NCI-H2196 (cell line): ENCODE data around the gene MRAP.
"Not testable (repeated sequence)": the region's sequence is repeated elsewhere in the genome, so short reads cannot be mapped to it uniquely, and the experiment has no call there.

Experiments used
- DNase-seq: peaks from one replicate; lab custom pipeline; 2025; ENCODE audit not compliant: unreplicated experiment; lab: John Stamatoyannopoulos, UW

The MRAP gene

DNA sequence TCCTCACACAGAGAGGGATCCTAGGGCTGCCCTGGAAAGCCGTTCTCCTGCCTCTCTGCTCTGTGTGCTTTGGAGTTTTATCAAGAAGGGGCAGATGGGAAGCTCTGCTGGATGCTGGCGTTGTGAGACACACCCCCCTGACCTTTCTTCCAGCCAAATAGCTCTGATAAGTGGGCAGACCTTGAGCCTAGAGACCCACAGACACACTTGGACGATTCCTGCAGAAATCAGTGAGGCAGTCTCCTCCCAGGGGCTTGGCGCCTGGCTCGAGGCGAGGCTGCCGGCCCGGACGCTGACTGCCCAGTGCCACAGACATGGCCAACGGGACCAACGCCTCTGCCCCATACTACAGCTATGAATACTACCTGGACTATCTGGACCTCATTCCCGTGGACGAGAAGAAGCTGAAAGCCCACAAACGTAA, at the start of gene MRAP:
Gene MRAP (plus strand): TSS at position 198 of the 424 bp plus-strand sequence. CDS start 117 bp downstream, at position 315.
- DNase-seq = no peak

GRCh38 chr21:32249511-32250280, 49.0 kb upstream of the MRAP start:
- DNase-seq = no peak

DNA sequence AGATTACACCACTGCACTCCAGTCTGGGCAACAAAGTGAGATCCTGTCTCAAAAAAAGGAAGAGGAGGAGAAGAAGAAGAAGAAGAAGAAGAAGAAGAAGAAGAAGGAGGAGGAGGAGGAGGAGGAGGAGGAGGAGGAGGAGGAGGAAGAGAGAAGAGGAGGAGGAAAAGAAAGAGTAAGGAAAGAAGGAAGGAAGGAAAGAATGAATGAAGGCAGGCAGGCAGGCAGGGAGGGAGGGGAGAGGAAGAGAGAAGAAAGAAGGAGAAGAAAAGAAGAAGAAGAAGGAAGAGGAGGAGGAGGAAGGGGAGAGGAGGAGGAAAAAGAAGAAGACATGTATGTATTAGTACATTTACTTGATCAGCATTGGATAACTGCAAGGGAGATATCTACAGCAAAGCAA, 46.5 kb upstream of the MRAP start:
- no peak for DNase-seq

DNA sequence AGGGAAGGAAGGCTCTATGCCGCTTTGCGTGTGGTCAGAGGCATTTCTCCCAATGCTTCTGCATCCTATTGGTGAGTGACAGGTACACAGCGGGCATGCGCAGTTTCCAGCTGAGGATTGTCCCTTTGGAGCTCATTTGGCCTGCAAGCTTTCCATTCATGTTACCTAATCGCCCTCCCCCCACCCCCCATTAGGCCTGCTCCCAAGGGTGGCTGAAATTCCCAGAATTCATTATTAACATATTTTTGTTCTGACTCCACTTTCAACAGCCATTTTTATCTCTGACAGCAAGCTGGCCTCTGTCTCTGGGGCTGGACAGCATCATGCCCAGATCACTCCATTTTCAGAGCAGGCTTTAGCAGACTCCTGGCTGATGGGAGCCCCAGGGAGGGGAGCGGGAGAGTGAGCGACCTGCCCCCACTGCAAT, 45.4 kb upstream of the MRAP start:
- no peak for DNase-seq

DNA sequence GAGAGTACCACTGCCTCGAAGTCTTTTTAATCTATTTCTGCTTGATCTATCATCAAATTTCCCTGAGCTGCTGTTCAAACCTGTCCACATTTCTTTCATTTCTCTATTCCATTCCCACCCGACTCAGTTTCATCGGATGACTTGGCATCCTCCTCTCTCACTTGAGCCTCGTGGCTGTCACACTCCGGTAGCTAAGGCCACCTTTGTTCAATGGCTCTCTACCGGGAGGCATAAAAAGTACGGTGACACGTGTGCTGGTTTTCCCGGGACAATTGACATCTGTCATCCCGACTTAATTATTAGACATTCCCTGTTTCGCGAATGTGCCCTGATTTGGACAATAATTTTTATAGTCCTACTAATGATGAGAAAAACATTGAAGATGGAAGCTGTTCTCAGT, 42.4 kb upstream of the MRAP start:
- no peak for DNase-seq

- peak; percentile 86 for DNase-seq
Measured at GRCh38 chr21:32256873-32257620, 41.6 kb upstream of the MRAP start.

DNA sequence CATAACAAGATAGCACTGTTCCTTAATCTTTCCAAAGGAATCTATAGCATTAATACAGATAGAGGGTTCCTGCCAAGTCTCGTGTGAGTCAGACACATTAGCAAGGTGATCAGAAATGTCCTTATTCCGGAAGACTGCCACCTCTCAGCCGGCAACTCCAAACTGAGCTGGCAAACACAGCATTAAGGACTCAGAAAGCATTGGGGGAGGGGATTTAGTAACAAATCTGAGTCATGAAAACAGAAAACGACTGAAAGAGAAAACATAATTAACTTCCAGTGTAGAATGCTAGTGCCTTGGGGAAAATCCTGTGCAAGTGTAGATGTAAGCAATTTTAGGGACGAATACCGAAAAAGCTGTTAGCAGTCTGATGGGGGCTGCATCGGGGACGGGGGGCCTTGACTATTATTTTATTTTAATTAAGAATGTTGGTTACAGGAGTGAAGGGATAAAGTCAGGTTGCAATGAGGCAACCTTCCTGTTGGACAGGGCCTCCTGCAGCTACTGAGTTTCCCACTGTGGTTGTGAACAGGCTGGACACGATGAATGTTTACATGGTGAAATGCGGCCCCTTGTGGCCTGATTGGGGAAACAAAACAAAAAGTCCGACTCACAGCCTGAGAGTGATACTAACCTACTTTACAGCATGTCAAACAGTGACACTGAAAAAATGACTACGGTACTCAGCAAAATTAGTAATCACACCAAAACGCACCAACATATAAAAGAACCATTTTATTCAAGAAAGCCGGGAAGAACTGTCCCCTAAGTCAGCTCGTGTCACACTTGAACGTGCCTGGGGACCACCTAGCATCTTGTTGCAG, 40.5 kb upstream of the MRAP start:
- peak; percentile 85 for DNase-seq

GRCh38 chr21:32258786-32259048, 39.9 kb upstream of the MRAP start:
- not testable (repeated sequence) for DNase-seq

DNA sequence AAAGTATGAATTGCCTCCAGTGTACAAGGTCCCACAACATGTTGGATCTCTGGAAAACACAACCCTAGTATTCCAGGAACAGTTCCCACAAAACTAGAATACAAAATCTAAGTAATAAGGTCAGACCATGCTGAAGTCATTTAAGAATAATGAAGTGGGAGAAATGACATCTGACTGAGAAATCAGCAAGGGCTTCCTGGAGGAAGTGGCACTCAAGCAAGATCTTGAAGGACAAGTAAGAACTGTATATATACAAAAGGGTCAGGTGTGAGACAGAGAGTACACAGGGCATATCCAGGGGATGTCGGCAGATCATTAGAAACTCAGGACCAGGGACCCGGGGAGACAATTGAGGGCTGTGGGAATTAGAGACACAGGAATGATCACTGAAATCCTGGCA, 38.5 kb upstream of the MRAP start:
- no peak for DNase-seq

DNA sequence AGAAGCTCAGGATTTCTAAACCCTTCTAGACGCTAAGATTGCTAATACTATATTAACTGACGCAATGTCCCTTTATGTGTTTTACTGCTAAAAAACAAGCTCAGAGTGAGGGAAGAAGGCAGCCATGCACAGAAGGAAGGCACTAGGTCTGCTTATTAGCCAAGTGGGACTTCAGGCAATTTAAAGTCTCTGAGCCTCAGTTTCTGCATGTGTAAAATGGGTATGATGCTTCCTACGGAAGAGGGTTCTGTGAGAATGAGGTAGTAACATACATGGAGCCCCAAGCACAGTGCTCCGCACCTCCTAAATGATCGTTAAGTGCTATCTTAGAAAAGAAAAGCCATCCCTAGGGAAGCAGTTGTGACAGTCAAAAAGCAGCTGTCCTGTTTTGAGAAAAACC, 36.7 kb upstream of the MRAP start:
- DNase-seq = no peak

DNA sequence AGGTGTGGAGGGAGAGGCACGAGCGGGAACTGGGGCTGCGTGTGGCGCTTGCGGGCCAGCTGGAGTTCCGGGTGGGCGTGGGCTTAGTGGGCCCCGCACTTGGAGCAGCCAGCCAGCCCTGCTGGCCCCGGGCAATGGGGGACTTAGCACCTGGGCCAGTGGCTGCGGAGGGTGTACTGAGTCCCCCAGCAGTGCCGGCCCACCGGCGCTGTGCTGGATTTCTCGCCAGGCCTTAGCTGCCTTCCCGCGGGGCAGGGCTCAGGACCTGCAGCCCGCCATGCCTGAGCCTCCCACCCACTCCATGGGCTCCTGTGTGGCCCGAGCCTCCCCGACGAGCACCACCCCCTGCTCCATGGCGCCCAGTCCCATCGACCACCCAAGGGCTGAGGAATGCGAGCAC, 33.3 kb upstream of the MRAP start:
- not testable (repeated sequence) for DNase-seq

DNA sequence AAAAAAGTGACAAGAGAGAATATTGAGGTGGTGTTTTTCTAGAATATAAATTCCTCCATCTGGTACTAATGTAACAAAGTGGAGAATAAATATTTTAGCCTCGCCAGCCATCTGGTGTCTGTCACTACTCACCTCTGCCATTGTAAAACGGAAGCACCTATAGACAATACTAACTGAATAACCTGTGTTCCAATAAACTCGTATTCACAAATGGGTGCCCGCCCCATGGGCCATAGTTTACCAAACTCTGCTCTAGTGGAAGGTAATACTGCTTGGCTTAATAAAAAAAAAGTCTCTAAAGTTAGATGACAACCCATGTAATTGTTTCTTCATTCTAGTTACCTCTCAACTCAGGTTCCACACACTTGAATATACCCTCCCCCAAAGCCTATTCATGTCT, 27.9 kb upstream of the MRAP start:
- no peak for DNase-seq

DNA sequence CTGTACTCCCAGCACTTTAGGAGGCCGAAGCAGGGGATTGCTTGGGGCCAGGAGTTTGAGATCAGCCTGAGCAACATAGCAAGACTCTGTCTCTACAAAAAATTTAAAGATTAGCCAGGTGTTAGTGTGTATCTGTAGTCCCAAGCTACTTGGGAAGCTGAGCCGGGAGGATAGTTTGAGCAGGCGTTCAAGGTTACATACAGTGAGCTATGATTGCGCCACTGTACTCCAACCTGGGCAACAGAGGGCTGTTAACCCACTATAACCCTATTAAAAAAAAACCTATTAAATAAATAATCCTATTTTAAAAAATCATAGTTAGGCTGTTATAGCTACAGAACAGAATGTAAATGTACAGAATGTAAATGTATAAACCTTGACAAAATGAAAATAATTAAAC, 22.0 kb upstream of the MRAP start:
- no peak for DNase-seq

- no peak for DNase-seq
Measured at GRCh38 chr21:32278103-32278502, 20.6 kb upstream of the MRAP start.

- peak; percentile 97 for DNase-seq
Measured at GRCh38 chr21:32278518-32279376, 19.9 kb upstream of the MRAP start, which contains the start of gene MIS18A. Gene MIS18A, minus strand, starts transcription at chr21:32279049. Its CDS starts 35 bp downstream, at chr21:32279014.

GRCh38 chr21:32279377-32279680, 19.3 kb upstream of the MRAP start:
- DNase-seq = no peak

DNA sequence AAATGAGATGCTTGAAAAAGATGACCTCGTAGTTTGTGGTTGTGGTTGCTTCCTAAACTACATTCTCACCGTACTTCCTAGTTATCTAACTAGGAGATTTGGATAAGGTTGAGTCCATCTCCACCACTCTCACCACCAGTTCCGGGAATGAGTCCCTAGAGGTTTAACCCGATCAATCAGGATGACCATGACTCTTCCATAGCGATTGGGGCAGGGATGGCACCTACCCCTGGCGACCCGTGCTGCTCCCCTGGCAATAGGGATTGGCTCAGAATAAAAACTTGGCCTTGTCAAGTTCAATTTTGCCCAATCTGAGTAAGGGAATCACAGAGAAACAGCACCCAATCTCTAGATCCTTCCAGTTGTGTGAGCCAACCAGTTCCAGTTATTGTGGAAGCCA, 17.1 kb upstream of the MRAP start:
- no peak for DNase-seq

GRCh38 chr21:32282992-32283391, 15.7 kb upstream of the MRAP start:
- no peak for DNase-seq

DNA sequence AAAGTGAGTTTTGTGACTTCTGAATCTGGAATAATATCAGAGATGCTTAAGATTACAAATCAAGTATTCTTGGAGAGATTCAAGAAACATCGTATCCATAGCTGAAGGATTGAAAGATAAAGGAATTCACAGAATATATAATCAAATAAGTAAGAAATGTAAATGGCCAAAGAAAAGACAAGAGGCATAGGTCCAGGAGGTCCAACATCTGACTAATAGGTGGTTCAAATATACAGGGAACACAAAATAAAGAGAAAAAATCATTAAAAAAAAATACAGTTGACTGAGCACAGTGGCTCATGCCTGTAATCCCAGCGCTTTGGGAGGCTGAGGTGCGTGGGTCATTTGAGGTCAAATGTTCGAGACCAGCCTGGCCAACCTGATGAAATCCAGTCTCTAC, 13.2 kb upstream of the MRAP start:
- no peak for DNase-seq

DNA sequence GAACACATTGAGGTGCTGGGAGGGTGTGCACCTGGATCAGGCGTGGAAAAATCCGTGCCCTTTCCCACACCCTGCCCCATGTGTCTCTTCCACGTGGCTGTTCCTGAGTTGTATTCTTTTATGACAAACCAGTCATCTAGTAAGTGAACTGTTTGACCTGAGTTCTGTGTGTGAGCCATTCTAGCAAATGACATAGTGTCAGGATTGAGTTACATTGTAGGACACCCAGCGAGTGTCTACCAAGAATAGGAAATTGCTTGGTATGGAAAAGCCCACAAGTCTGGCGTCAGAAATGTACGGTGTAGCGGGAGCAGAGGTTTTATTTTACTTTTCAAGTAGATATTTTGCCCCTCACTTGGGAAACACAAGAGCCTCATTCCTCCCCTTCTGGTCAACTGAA, 1.2 kb upstream of the MRAP start:
- no peak for DNase-seq

DNA sequence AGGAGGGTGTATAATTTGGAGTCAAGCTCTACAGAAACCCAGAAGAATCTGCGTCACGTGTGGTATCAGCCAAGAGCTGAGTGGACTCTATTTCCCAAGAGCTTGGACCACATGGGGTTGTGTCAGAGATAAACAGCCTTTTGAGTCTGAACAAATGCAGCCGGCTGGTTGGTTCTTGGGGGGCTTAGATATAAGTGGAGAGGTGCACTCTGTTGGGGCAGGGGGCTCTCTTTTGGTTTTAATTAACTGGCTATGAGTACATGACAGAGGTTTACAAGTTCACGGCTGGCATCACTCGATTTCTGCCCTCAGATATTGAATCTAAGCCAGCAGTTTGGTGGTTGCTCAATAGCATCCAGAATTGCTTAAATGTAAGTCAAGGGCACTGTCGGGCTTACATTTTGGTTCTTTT, 501 bp upstream of the MRAP start:
- no peak for DNase-seq
